Hematopoietic multipotent progenitor cell treated with erythropoietin and hydrocortisone succinate and interleukin-3 and kit ligand, for 17 days (in vitro differentiated cells): ENCODE results near the gene NPY4R2.
"Not testable (repeated sequence)": the region's sequence is repeated elsewhere in the genome, so short reads cannot be mapped to it uniquely, and the experiment has no call there.

ENCODE experiments used
- DNase-seq: peaks from one replicate; pipeline ENCODE4 v3.0.0-alpha.2; 2015; ENCODE audit warnings: low spot score

NPY4R2 gene

DNA sequence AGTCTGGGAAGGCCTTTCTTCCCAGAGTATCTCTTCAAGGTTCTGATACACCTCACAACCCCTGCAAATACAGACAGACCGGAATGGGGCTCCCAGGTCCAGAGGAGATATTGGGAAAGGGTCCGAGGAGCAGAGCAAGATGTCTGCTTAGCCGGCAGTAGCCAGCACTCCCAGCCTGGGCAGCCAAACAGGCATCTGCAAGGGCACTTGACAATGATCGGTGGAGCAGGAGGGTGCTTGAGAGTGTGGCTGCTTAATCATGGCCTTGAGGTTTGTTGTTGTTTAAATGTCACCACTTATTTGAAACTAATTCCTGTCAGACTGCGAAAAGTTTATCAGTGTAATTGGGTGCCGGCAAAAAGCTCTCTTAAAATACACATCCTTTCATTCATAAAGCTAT is 15.0 kb downstream of the NPY4R2 start:
- DNase-seq = not testable (repeated sequence)

DNA sequence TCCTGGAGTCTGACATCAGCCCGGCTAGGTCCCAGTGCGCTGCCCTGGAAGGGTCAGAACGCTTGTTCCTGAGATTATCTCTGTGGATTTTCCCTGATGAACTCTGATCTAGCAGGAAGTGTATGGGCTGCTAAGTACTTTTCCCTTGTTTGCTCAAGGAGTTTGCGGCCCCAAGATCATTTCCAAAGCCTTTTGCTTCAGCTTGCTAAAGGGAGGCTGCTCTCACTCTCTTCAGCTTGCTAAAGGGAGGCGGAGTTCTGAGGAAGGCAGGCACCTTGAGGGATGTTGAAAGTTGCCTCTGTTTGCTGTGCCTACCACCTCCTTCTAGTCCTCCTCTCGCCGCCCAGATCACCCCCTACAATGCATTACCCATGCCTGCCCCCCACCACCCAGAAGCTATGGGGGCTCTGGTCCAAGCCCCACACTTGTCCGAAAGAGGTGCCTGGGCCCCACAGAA is 18.3 kb downstream of the NPY4R2 start:
- not testable (repeated sequence) for DNase-seq

GRCh38 chr10:47937634-47938033 is 19.2 kb downstream of the NPY4R2 start:
- DNase-seq = not testable (repeated sequence)

- DNase-seq = not testable (repeated sequence)
Measured at GRCh38 chr10:47940821-47941220, 22.4 kb downstream of the NPY4R2 start.

- not testable (repeated sequence) for DNase-seq
Measured at GRCh38 chr10:47941379-47941778, 22.9 kb downstream of the NPY4R2 start.

DNA sequence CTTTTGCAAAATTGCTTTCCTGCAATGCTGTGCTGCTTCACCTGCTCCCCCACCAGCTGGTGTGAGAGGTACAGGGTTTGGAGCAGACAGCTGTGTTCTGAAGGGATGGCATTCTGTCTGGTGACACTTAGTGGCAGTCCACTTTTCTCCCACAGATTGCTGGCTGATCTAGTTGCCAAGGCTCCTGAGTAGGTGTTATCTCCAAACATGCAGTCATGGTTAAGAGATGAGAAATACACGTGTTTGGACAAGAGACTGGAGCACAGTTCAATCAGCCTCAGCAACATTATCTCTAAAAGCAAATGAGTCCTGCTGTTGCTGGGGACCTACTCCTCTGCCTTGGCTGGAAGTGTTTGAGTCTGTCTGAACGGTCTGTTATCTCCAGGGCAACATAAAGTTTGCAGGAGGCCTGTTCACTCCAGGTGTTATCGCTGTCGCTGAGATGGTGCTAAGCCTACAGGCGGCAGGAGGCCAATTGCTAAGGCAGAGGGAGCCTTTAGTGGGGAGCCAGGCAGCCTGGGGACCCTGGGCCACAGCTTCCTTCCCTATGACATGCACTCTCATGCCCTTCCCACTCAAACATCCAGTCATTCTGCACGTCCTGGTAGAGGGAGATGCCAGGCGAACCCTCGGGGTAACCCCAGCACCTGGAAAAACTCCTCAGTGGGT is 24.0 kb downstream of the NPY4R2 start:
- not testable (repeated sequence) for DNase-seq

- DNase-seq = not testable (repeated sequence)
Measured at GRCh38 chr10:47943328-47943727, 24.9 kb downstream of the NPY4R2 start.

- DNase-seq = not testable (repeated sequence)
Measured at GRCh38 chr10:47947424-47947823, 29.0 kb downstream of the NPY4R2 start.

GRCh38 chr10:47957158-47957557 is 38.7 kb downstream of the NPY4R2 start:
- not testable (repeated sequence) for DNase-seq

GRCh38 chr10:47959677-47960076 is 41.2 kb downstream of the NPY4R2 start:
- not testable (repeated sequence) for DNase-seq

DNA sequence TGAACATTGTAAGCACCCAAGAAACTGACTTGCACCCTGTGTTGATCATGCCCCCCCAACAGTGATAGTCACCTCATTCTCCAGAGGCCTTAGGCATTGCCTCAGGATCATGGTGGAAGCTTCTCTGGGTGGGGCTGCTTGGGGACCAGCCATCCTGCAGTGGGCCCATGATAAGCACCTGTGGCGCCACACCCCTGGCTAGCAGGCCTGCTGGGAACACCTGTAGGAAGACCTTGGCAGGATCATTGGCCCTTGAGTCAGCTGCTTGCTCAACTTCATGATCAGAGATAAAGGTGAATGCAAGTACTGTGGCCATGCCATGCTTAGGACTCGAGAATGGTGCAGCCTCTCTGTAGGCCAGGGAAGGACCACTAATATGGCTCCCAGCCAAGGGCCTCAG is 42.2 kb downstream of the NPY4R2 start:
- DNase-seq = not testable (repeated sequence)

- DNase-seq = not testable (repeated sequence)
Measured at GRCh38 chr10:47962785-47963184, 44.3 kb downstream of the NPY4R2 start.

GRCh38 chr10:47964280-47965063 is 46.0 kb downstream of the NPY4R2 start:
- DNase-seq = not testable (repeated sequence)

DNA sequence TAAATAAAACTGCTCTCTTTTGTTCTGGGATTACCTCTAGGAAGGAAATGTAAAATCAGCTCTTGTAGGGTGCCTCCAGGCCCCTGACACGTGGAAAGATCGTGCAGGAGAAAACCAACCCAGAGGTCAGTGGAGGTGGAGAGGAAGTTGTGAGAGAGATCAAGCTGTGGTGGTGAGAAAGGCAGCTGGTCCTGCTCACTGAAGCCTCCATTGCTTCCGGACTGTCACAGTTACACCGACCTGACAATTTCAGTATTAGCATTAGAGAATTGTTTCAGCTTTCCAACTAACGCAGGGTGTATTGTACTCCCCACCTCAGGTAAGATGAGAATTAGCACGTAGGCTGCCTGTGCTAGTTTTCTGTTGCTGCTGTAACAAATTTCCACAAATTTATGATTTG is 50.5 kb downstream of the NPY4R2 start:
- not testable (repeated sequence) for DNase-seq

GRCh38 chr10:47970047-47970446 is 51.6 kb downstream of the NPY4R2 start:
- not testable (repeated sequence) for DNase-seq

DNA sequence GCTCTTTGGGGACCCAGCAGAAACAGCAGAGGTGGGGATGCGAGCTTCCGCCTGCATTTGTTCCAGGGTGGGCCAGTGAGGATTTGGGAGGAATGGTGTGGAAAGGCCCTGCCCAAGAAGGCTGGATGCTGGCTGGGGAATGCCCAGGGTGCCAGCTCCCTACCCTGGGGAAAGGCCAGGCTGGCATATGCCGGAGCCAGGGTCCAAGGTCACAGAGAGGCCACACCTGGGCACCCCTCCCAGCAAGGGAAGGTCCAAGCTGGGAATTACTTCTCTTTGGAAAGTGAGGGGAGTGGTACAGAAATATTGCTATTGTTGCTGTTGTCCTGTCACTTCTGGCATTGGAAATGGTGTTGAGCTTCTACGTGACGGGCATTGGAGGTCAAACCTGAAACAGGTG is 53.1 kb downstream of the NPY4R2 start:
- DNase-seq = not testable (repeated sequence)

DNA sequence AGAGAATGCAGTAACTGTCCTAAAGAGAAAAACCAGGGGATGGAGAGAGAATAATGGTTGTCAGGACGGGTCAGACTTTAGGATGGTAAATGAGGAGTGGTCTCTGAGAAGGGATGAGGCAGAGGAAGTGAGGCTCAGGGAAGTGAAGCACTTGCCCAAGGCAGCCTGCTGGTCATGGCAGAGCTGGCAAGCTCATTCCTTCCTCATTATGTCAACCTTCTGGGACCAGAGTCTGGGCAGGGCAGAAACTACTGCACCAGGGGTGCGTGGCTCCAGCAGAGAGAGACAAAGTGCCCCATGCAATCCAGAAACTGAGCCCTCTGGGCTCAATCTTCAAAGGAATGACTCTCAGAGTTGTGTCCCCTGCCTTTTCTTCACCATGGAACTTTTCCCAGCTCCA is 53.6 kb downstream of the NPY4R2 start:
- not testable (repeated sequence) for DNase-seq
